Skeletal muscle satellite cell (primary cell): ENCODE data around the gene SMAD3.

Source experiments
- H3K27me3 ChIP-seq: 2 replicates; pipeline ENCODE4 v1.7.0; 2013; ENCODE audit warnings: low read length; ENCODE audit not compliant: control insufficient read depth, insufficient read depth
- H3K36me3 ChIP-seq: 2 replicates; pipeline ENCODE4 v1.7.0; 2013; ENCODE audit warnings: mild to moderate bottlenecking, control low read depth, low read length; ENCODE audit not compliant: insufficient read depth
- H3K4me1 ChIP-seq: 2 replicates; pipeline ENCODE4 v1.7.0; 2013; ENCODE audit warnings: low read length; ENCODE audit not compliant: control insufficient read depth, insufficient read depth
- H3K4me2 ChIP-seq: 2 replicates; pipeline ENCODE4 v1.7.0; 2013; ENCODE audit warnings: mild to moderate bottlenecking, low read length
- H3K4me3 ChIP-seq: 2 replicates; pipeline ENCODE4 v1.7.0; 2013; ENCODE audit warnings: low read length
- H3K9ac ChIP-seq: 2 replicates; pipeline ENCODE4 v1.7.0; 2013; ENCODE audit warnings: mild to moderate bottlenecking, low read depth, low read length, moderate library complexity
- H3K9me3 ChIP-seq: replicated peaks from 2 replicates; pipeline ENCODE4 v1.7.0; 2013; ENCODE audit warnings: mild to moderate bottlenecking, control low read depth, low read length

The SMAD3 gene

DNA sequence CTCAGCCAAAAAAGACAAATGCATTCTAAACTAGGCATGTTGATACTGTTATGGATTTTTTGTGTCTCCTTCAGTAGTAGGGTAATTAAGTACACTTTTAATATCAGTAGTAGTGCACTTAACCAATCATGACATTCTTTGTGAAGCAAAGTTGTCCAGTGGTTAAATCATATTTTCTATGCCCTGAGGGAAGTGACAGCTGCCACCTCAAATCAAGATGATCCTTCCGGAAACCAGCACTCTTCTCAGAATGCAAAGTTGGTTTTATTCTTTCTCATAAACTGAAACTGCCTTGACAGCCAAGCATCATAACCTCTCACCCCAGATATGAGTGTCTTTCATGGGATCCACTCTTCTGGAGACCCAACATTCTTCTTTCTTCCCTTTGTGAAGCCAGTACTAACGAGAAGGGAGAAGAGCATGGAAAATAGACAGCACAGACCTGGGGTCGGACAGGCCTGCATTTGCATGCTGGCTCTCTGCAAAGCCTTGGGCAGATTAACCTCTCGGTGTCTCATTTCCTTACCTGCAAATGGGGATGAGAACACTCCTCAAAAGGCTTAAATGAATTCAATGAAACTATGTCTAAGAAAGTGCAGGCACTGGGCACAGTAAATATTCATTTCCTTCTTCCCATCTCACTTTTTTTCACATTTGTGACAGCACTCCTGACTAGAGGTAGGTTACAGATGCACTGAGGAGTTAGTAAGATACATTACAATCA, 175.9 kb downstream of the SMAD3 start:
- H3K4me2 ChIP-seq, result no peak overlapping the region
- no peak overlapping the region for H3K9ac ChIP-seq
- H3K4me3 ChIP-seq, result no peak overlapping the region
- peaks cover 18% of the 10 kb centered on the region for H3K4me1 ChIP-seq
- no peaks in the 10 kb centered on the region for H3K27me3 ChIP-seq
- H3K9me3 ChIP-seq, result no peaks in the 10 kb centered on the region
- peaks cover 5% of the 10 kb centered on the region for H3K36me3 ChIP-seq

DNA sequence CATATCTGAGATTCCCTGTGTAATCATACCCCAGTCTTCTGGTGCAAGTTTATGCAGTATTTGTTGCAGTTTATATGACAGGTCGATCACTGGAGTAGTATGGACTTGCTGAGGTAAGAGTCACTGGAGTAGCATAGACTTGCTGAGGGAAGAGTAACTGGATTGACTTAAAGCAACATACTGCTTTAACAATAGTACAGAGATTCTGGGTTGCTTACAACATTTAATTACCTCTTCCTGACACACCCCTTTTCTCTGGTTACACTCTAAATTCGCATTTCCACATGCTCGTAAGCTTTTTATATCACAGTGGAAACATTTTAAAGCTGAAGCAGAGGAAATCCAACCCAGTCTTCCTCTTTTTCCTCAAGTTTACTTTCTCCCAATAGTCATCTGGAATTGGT, 177.3 kb downstream of the SMAD3 start:
- Histone ChIP-seq H3K4me2 (peak overlapping the region; percentile 21), H3K9ac (no peak overlapping the region), H3K36me3 (peaks cover 5% of the 10 kb centered on the region), H3K9me3 (no peaks in the 10 kb centered on the region), H3K27me3 (no peaks in the 10 kb centered on the region), H3K4me3 (no peak overlapping the region), H3K4me1 (peaks cover 18% of the 10 kb centered on the region)
